ENCODE measurements around the gene KRT72. TPM values are rescaled to one million over a fixed set of nuclear protein-coding genes. Genes with fewer than 3 reads are reported as not detected.

Gene KRT72
- not detected in 5 replicates for total RNA-seq (2022; extraction: Qiagen RNA extraction; ENCODE audit: low read depth)

GRCh38 chr12:52600941-52601481 lies at the start of gene KRT72:
Gene KRT72, minus strand, starts transcription at chr12:52601463. Its CDS starts 11 bp downstream, at chr12:52601452.

DNA sequence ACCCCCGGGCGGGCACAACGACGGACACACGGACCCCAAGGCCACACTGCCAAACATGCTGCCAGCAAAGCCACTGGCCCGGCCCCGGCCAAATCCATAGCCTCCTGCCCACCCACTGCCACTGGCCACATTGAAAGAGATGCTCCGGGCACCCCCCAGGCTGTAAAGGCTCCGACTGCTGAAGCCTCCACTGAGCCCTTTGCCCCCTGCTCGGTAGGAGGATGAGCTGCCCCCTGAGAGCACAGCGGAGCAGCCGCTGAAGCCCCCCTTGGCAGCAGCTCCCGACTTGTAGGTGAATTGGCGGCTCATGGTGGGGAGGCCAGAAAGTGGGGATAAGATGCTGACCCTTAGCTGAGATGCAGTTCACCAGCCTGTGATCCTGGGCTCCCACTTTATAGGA lies 17.0 kb upstream of the KRT72 start, which contains the start of gene KRT73:
Gene KRT73 (minus strand): TSS at position 344 of the 400 bp plus-strand sequence. CDS start 35 bp downstream, at position 309.

GRCh38 chr12:52573743-52574142 lies 27.5 kb downstream of the KRT72 start, which contains the start of gene KRT74:
Gene KRT74, minus strand, starts transcription at chr12:52573843. Its CDS starts 66 bp downstream, at chr12:52573777.

DNA sequence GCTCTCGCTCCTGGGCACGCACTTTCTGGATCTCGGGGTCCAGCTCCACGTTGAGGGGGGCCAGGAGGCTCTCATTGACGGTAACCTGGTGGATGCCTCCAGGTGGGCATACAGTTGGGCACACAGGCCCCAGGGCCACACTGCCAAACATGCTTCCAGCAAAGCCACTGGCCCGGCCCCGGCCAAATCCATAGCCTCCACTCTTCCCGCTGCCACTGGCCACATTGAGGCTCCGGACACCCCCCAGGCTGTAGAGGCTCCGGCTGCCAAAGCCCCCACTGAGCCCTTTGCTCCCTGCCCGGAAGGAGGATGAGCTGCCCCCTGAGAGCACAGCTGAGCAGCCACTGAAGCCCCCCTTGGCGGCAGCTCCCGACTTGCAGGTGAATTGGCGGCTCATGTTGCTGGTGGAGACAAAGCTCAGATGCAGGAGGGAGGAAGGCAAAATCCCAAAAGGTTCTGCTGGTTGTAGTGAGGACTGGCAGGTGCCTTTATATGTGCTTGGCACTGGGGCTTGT lies 48.5 kb downstream of the KRT72 start, which contains the start of gene KRT71:
Gene KRT71 (minus strand): TSS at position 465 of the 515 bp plus-strand sequence. CDS start 68 bp downstream, at position 397.

Other genes starting within 250 kb of the KRT72 start
- 0.12 TPM in 1 of 5 replicates, not detected in the others for gene KRT85, start 234.0 kb downstream of the KRT72 start, total RNA-seq (2022; extraction: Qiagen RNA extraction; ENCODE audit: low read depth)
- not detected in 5 replicates for gene KRT84, start 215.8 kb downstream of the KRT72 start, total RNA-seq (2022; extraction: Qiagen RNA extraction; ENCODE audit: low read depth)
- gene KRT82, start 195.1 kb downstream of the KRT72 start, total RNA-seq (2022; extraction: Qiagen RNA extraction; ENCODE audit: low read depth) = not detected in 5 replicates
- 0.11 to 0.35 TPM (median 0.24 TPM) in 5 replicates for gene KRT75, start 167.1 kb downstream of the KRT72 start, total RNA-seq (2022; extraction: Qiagen RNA extraction; ENCODE audit: low read depth)
- gene KRT6B, start 149.3 kb downstream of the KRT72 start, total RNA-seq (2022; extraction: Qiagen RNA extraction; ENCODE audit: low read depth) = not detected in 5 replicates
- not detected in 5 replicates for gene KRT6C, start 127.7 kb downstream of the KRT72 start, total RNA-seq (2022; extraction: Qiagen RNA extraction; ENCODE audit: low read depth)
- 0.64 to 0.95 TPM (median 0.94 TPM) in 5 replicates for gene KRT6A, start 108.2 kb downstream of the KRT72 start, total RNA-seq (2022; extraction: Qiagen RNA extraction; ENCODE audit: low read depth)
- 0.54 to 0.61 TPM in 2 of 5 replicates, not detected in the others for gene KRT5, start 81.1 kb downstream of the KRT72 start, total RNA-seq (2022; extraction: Qiagen RNA extraction; ENCODE audit: low read depth)
- gene KRT71, start 48.3 kb downstream of the KRT72 start, total RNA-seq (2022; extraction: Qiagen RNA extraction; ENCODE audit: low read depth) = not detected in 5 replicates
- gene KRT74, start 27.6 kb downstream of the KRT72 start, total RNA-seq (2022; extraction: Qiagen RNA extraction; ENCODE audit: low read depth) = not detected in 5 replicates
- not detected in 5 replicates for gene KRT73, start 17.1 kb upstream of the KRT72 start, total RNA-seq (2022; extraction: Qiagen RNA extraction; ENCODE audit: low read depth)
- gene KRT2, start 50.7 kb upstream of the KRT72 start, total RNA-seq (2022; extraction: Qiagen RNA extraction; ENCODE audit: low read depth) = 0.05 TPM in 1 of 5 replicates, not detected in the others
- not detected in 5 replicates for gene KRT1, start 78.9 kb upstream of the KRT72 start, total RNA-seq (2022; extraction: Qiagen RNA extraction; ENCODE audit: low read depth)
- not detected in 5 replicates for gene KRT77, start 102.1 kb upstream of the KRT72 start, total RNA-seq (2022; extraction: Qiagen RNA extraction; ENCODE audit: low read depth)
- not detected in 5 replicates for gene KRT76, start 175.9 kb upstream of the KRT72 start, total RNA-seq (2022; extraction: Qiagen RNA extraction; ENCODE audit: low read depth)
- gene KRT3, start 194.7 kb upstream of the KRT72 start, total RNA-seq (2022; extraction: Qiagen RNA extraction; ENCODE audit: low read depth) = 0.05 to 0.08 TPM (median 0.07 TPM) in 3 of 5 replicates, not detected in the others
- 2.6 to 4.3 TPM (median 3.1 TPM) in 5 replicates for gene KRT4, start 212.7 kb upstream of the KRT72 start, total RNA-seq (2022; extraction: Qiagen RNA extraction; ENCODE audit: low read depth)
- gene KRT79, start 232.8 kb upstream of the KRT72 start, total RNA-seq (2022; extraction: Qiagen RNA extraction; ENCODE audit: low read depth) = 0.21 TPM in 2 of 5 replicates, not detected in the others
- 0.08 TPM in 1 of 5 replicates, not detected in the others for gene KRT78, start 247.5 kb upstream of the KRT72 start, total RNA-seq (2022; extraction: Qiagen RNA extraction; ENCODE audit: low read depth)

Measured in A549 treated with RU486 at 1 μM for 4 hours (cell line).